WI38 (cell line): ENCODE measurements around the gene HCFC1.

Source experiments
- H3K4me3 ChIP-seq: 2 replicates; pipeline ENCODE4 v1.5.1; 2011; ENCODE audit warnings: low read depth, mild to moderate bottlenecking, control low read depth, low read length
- TF ChIP-seq, protein P1 (sequence below): IDR thresholded peaks from 2 replicates; pipeline ENCODE4 v1.5.1; 2012; ENCODE audit warnings: low read depth, mild to moderate bottlenecking, control low read depth, low read length

The HCFC1 gene

DNA sequence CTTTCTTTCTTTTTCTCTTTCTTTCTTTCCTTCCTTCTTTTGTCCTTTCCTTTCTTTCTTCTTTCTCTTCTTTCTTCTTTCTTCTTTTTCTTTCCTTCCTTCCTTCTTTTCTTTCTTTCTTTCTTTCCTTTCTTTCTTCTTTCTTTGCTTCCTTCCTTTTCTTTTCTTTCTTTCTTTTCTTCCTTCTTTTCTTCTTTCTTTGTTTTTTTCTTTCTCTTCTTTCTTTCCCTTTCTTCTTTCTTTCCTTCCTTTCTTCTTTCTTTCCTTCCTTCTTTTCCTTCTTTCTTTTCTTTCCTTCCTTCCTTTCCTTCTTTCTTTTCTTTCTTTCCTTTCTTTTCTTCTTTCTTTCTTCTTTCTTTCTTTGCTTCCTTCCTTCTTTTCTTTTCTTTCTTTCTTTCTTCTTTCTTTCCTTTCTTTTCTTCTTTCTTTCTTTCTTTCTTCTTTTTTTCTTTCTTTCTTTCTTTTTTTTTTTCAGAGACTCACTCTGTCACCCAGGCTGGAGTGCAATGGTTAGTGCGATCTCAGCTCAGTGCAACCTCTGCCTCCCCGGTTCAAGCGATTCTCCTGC is 19.5 kb upstream of the HCFC1 start:
- H3K4me3 ChIP-seq: no peak overlapping the region
- TF ChIP-seq, protein P1, sequence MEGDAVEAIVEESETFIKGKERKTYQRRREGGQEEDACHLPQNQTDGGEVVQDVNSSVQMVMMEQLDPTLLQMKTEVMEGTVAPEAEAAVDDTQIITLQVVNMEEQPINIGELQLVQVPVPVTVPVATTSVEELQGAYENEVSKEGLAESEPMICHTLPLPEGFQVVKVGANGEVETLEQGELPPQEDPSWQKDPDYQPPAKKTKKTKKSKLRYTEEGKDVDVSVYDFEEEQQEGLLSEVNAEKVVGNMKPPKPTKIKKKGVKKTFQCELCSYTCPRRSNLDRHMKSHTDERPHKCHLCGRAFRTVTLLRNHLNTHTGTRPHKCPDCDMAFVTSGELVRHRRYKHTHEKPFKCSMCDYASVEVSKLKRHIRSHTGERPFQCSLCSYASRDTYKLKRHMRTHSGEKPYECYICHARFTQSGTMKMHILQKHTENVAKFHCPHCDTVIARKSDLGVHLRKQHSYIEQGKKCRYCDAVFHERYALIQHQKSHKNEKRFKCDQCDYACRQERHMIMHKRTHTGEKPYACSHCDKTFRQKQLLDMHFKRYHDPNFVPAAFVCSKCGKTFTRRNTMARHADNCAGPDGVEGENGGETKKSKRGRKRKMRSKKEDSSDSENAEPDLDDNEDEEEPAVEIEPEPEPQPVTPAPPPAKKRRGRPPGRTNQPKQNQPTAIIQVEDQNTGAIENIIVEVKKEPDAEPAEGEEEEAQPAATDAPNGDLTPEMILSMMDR: no peak

DNA sequence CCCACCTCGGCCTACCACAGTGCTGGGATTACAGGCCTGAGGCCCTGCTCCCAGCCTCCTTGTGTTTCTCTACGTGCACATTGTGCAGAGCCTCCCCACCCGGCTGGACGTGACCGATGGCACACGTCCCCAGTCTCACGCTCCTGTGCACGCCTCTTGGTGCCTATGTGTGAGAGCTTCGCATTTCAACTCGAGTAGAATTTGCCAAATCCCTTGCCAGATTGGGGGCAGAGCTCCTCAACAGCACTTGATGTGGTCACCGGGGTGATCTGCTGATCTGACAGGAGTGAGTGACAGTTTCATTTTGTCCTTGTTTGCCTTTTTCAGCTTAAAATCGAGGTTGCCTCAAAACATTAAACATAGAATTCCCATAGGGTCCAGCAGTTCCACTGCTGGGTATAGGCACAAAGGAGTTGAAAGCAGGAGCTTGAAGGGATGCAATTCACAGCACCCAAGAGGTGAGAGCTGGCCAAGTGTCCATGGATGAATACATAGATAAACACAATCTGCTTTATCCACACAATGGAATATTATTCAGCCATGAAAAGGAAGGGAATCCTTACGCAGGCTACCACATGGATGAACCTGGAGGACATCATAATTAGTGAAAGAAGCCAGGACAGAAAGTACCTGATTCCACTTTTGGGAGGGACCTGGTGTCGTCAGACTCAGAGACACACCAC is 18.5 kb upstream of the HCFC1 start:
- no peak overlapping the region for H3K4me3 ChIP-seq
- TF ChIP-seq, protein P1: no peak

DNA sequence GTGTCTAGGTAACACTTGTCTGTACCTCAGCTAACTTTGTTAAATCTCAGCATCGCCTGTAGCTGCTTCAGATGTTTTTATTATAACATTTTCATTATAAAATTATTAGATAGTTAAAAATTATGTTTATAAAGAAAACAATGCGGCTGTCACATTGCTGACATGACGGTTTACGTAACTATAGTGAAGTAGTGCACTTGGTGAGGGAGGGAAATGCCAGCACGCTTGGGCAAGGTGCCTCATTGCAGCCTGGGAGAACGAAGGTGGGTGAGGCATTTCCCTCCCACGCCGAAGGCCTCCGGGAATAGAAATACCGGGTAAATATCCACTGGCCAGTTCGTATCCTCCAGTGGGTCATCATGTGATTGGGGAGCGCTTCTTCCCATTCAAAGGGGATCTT is 16.9 kb upstream of the HCFC1 start:
- TF ChIP-seq, protein P1: no peak
- no peak overlapping the region for H3K4me3 ChIP-seq

DNA sequence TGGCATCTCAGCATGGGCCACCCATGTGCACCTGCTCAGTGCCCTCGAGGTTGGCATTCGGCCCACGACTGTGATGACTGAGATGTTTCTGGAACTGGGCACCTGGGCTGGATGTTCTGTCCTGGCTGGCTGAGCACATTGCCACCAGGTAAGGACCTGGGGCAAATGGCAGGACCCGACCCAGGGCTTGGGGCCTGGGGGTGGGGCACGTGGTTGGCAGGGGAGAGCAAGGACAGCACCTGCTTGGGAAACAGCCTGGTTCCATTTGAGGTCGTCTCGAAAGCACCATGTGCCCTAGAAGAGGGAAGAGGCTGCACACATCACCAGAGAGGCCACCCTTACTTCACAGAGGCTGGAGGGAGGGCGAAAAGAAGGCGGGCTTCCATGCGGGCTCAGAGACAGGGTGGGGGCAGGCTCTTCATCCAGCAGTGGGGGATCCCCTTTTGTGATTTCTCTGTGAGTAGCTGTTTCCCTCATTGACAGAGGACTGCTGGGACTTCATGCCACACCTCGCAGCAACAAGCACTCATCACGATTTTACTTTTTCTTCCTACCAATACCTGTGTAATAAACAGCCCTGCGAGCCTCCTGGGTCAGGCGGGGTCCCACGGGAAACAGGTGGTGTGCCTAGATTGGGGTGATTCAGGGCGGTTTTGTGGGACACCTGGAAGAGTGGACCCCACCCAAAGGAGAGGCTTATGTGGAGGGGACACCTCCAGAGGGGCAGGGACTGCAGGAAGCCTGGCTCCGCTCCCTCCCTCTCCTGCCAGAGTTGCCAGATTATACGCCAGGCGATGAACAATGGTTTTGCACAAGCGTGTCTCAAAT is 12.9 kb upstream of the HCFC1 start:
- TF ChIP-seq, protein P1: no peak
- H3K4me3 ChIP-seq: no peak overlapping the region

DNA sequence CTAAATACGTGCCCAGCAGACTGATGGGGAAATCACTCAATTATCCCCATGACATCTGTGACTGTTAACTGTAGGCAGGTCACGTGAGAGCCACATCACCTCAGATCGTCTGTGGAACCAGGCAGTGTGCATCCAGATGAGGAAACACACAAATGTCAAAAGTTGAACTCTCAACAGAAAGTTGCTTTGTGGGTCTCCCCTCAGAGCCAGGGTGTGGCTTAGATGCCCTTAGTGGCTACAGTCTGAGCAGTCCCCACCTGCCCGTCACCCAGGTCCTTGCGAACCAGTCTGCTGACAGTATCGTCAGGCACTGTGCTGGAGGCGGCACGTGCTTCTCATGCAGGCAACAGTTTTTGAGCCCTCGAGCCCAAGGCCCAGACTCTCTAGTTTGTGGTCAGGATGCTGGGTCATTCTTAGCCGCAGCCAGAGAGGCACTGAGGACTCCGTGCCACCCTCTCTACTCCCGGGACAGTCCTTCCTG is 11.7 kb upstream of the HCFC1 start:
- TF ChIP-seq, protein P1: no peak

DNA sequence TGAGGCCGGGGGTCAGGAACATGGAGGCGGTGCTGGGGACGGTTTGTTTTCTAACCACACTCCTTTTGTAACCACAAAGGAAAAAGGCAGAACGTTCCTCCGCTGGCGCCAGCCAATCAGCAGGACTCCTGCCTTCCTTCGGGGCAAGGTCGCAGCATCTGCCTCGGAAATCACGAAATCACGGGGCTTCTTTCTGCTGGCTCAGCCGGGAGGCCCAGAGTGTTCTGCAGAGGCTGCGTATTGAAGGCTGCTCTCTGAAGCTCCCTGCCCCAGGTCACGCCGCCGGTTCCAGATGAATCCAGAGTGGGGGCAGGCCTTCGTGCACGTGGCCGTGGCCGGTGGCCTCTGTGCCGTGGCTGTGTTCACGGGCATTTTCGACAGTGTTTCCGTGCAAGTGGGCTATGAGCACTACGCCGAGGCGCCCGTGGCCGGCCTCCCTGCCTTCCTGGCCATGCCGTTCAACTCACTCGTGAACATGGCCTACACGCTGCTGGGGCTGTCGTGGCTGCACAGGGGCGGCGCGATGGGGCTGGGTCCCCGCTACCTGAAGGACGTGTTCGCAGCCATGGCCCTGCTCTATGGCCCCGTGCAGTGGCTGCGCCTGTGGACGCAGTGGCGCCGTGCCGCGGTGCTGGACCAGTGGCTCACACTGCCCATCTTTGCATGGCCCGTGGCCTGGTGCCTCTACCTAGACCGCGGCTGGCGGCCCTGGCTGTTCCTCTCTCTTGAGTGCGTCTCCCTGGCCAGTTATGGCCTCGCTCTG is 10.3 kb upstream of the HCFC1 start:
- no peak overlapping the region for H3K4me3 ChIP-seq
- TF ChIP-seq, protein P1: no peak

More for the DNA sequence above, 11.7 kb upstream of the HCFC1 start:
- H3K4me3 ChIP-seq: no peak overlapping the region
